Neural crest cell (in vitro differentiated cells): ENCODE results near the gene CBY3. TPM values are rescaled to one million over a fixed set of nuclear protein-coding genes. Genes with fewer than 3 reads are reported as not detected.
"Not testable (repeated sequence)": the region's sequence is repeated elsewhere in the genome, so short reads cannot be mapped to it uniquely, and the experiment has no call there.

Experiments used
- DNase-seq: peaks from one replicate; pipeline ENCODE4 v3.0.0; 2021; ENCODE audit warnings: low read depth, mixed read lengths, low spot score
- H3K27ac Mint-ChIP-seq: one replicate; pipeline ENCODE4 v1.8.0; 2021; ENCODE audit warnings: mild to moderate bottlenecking, mixed read lengths; ENCODE audit not compliant: unreplicated experiment
- H3K27me3 Mint-ChIP-seq: 2 replicates; pipeline ENCODE4 v1.8.0; 2021; ENCODE audit warnings: low read depth, mild to moderate bottlenecking, mixed read lengths
- H3K36me3 Mint-ChIP-seq: 2 replicates; pipeline ENCODE4 v1.8.0; 2021; ENCODE audit warnings: low read depth, mild to moderate bottlenecking, mixed read lengths
- H3K4me1 Mint-ChIP-seq: 2 replicates; pipeline ENCODE4 v1.8.0; 2021; ENCODE audit warnings: mixed read lengths
- H3K4me3 Mint-ChIP-seq: one replicate; pipeline ENCODE4 v1.8.0; 2021; ENCODE audit warnings: mild to moderate bottlenecking, mixed read lengths
- H3K9me3 Mint-ChIP-seq: 2 replicates; pipeline ENCODE4 v1.8.0; 2021; ENCODE audit warnings: mixed read lengths
- CTCF ChIP-seq: fragments of 200-600 bp; sonication (generic); conservative IDR thresholded peaks from 2 replicates; pipeline ENCODE4 v1.5.0; 2021; ENCODE audit warnings: antibody characterized with exemption, mild to moderate bottlenecking
- total RNA-seq: library from RNA; stranded (reverse); gene quantifications from 2 replicates; pipeline ENCODE4 v1.2.1, GENCODE V29; 2021

Gene CBY3
- total RNA-seq, 1 donor from 2014 or later, result not detected

GRCh38 chr5:179694561-179694960 lies 13.7 kb upstream of the CBY3 start:
- H3K9me3 Mint-ChIP-seq, result no peaks in the 10 kb centered on the region
- H3K4me1 Mint-ChIP-seq, result peaks cover 18% of the 10 kb centered on the region
- no peaks in the 10 kb centered on the region for H3K36me3 Mint-ChIP-seq
- TF ChIP-seq CTCF, result no peak
- H3K4me3 Mint-ChIP-seq, result peak overlapping the region; percentile 9
- H3K27ac Mint-ChIP-seq, result no peak overlapping the region
- no peak for DNase-seq
- H3K27me3 Mint-ChIP-seq, result no peaks in the 10 kb centered on the region

- not testable (repeated sequence) for DNase-seq, H3K27me3 Mint-ChIP-seq, H3K4me3 Mint-ChIP-seq, H3K4me1 Mint-ChIP-seq, H3K27ac Mint-ChIP-seq, H3K9me3 Mint-ChIP-seq, H3K36me3 Mint-ChIP-seq
These were observed 8.4 kb upstream of the CBY3 start for GRCh38 chr5:179689212-179689611.

- no peaks in the 10 kb centered on the region for H3K27me3 Mint-ChIP-seq
- peak overlapping the region; percentile 83 for H3K4me3 Mint-ChIP-seq
- H3K9me3 Mint-ChIP-seq, result peaks cover 7% of the 10 kb centered on the region
- peak overlapping the region; percentile 31 for H3K27ac Mint-ChIP-seq
- peaks cover 10% of the 10 kb centered on the region for H3K36me3 Mint-ChIP-seq
- TF ChIP-seq CTCF, result no peak
- H3K4me1 Mint-ChIP-seq, result peaks cover 26% of the 10 kb centered on the region
- DNase-seq, result no peak
These were observed 637 bp downstream of the CBY3 start for GRCh38 chr5:179680014-179680779.

GRCh38 chr5:179679014-179679674 lies 1.7 kb downstream of the CBY3 start:
- peaks cover 7% of the 10 kb centered on the region for H3K9me3 Mint-ChIP-seq
- H3K36me3 Mint-ChIP-seq, result peaks cover 11% of the 10 kb centered on the region
- no peaks in the 10 kb centered on the region for H3K27me3 Mint-ChIP-seq
- TF ChIP-seq CTCF, result peak; percentile 42
- peak; percentile 58 for DNase-seq
- peak overlapping the region; percentile 92 for H3K27ac Mint-ChIP-seq
- H3K4me1 Mint-ChIP-seq, result peaks cover 28% of the 10 kb centered on the region
- H3K4me3 Mint-ChIP-seq, result peak overlapping the region; percentile 98

- peaks cover 7% of the 10 kb centered on the region for H3K9me3 Mint-ChIP-seq
- peaks cover 11% of the 10 kb centered on the region for H3K36me3 Mint-ChIP-seq
- TF ChIP-seq CTCF, result no peak
- peaks cover 28% of the 10 kb centered on the region for H3K4me1 Mint-ChIP-seq
- H3K4me3 Mint-ChIP-seq, result peak overlapping the region; percentile 98
- H3K27me3 Mint-ChIP-seq, result no peaks in the 10 kb centered on the region
- peak; percentile 90 for DNase-seq
- peak overlapping the region; percentile 100 for H3K27ac Mint-ChIP-seq
These were observed 2.4 kb downstream of the CBY3 start for GRCh38 chr5:179678223-179679013.
